ENCODE results near the gene PHACTR3. TPM values are rescaled to one million over a fixed set of nuclear protein-coding genes. Genes with fewer than 3 reads are reported as not detected.

Gene PHACTR3
- total and polyA plus RNA-seq, 2 donors (not counting 3 experiments of a cell fraction or from before 2014, with no cell fraction given), result not detected

GRCh38 chr20:59767656-59768055 is 163.3 kb downstream of the PHACTR3 start:
- Histone ChIP-seq H3K9me3 (replicated peaks; ENCODE audit: control insufficient read depth, insufficient read depth, low read length) (no peaks in the 10 kb centered on the region), H3K36me3 (ENCODE audit: control insufficient read depth in 2 of 2, extremely low read depth in 1 of 2, insufficient read depth in 2 of 2, low read length in 2 of 2) (no peaks in the 10 kb centered on the region), H3K79me2 (ENCODE audit: control insufficient read depth, insufficient read depth, low read length) (no peaks in the 10 kb centered on the region), H2AFZ (ENCODE audit: low read depth, low read length) (no peak overlapping the region), H3K27ac (ENCODE audit: insufficient read depth, low read depth, low read length) (no peak overlapping the region), H3K4me1 (ENCODE audit: control insufficient read depth, extremely low read depth, insufficient read depth, low read length) (no peaks in the 10 kb centered on the region), H3K9ac (replicated peaks; ENCODE audit: extremely low read depth, insufficient read depth, low read length) (no peak overlapping the region), H3K27me3 (ENCODE audit: control insufficient read depth in 2 of 2, insufficient read depth in 2 of 2, low read length in 2 of 2) (no peaks in the 10 kb centered on the region), H3K4me3 (replicated peaks in 1 of 3; ENCODE audit: insufficient read depth in 1 of 3, low read depth in 1 of 3, low read length in 3 of 3) (no peak overlapping the region), H4K20me1 (replicated peaks; ENCODE audit: control insufficient read depth, extremely low read depth, insufficient read depth, low read length) (no peaks in the 10 kb centered on the region), H3K9me1 (replicated peaks; ENCODE audit: control insufficient read depth, extremely low read depth, insufficient read depth, low read length) (no peaks in the 10 kb centered on the region), H3K4me2 (ENCODE audit: insufficient read depth, low read length) (no peak overlapping the region)
- TF ChIP-seq FOS (IDR thresholded peaks at IDR 0.05; ENCODE audit: borderline replicate concordance, insufficient read depth, low read length) (no peak), EZH2 (IDR thresholded peaks at IDR 0.05; ENCODE audit: borderline replicate concordance, low read depth, low read length, severe bottlenecking) (no peak), GATA2 (IDR thresholded peaks at IDR 0.05; ENCODE audit: insufficient read depth, insufficient read length, low read depth, low read length) (no peak), MAX (IDR thresholded peaks at IDR 0.05; ENCODE audit: insufficient read depth, insufficient read length) (no peak), MYC (IDR thresholded peaks at IDR 0.05; ENCODE audit: low read depth, low read length) (no peak), CTCF (IDR thresholded peaks at IDR 0.05; ENCODE audit: extremely low read depth in 1 of 2, insufficient read depth in 1 of 2, low read depth in 1 of 2, low read length in 2 of 2) (no peak), JUN (IDR thresholded peaks at IDR 0.05; ENCODE audit: borderline replicate concordance, insufficient read depth, insufficient read length, low read depth) (no peak), POLR2A (IDR thresholded peaks at IDR 0.05; ENCODE audit: low read depth, low read length) (no peak), POLR2AphosphoS5 (IDR thresholded peaks at IDR 0.05; ENCODE audit: insufficient read depth, low read depth, low read length) (no peak)
- ChIA-PET POLR2A (no interaction called here), CTCF (no interaction called here)
- FAIRE-seq (peak; percentile 89), DNase-seq (ENCODE audit: low read depth, low spot score) (no peak)
- dilution Hi-C loops (cut with MboI; ENCODE audit: extremely low pct_ligation_motif_present, low sequenced_read_pairs), result no loop called here
- intact Hi-C loops (cut with micrococcal nuclease), result no loop called here
- BruUV-seq (replicated peaks), result no TSS peak
